ENCODE measurements around the gene MAGI1. TPM values are rescaled to one million over a fixed set of nuclear protein-coding genes. Genes with fewer than 3 reads are reported as not detected.

The MAGI1 gene
- total RNA-seq, 1 experiment from 2014 or later: 38.6 TPM

- H3K9me3 ChIP-seq (ENCODE audit: control insufficient read depth in 1 of 2, insufficient read depth in 1 of 2, low read depth in 1 of 2, low read length in 2 of 2): no peaks in the 10 kb centered on the region
- no peak overlapping the region for H2AFZ ChIP-seq (ENCODE audit: low read depth, low read length, poor library complexity, severe bottlenecking)
- no peaks in the 10 kb centered on the region for H3K79me2 ChIP-seq (ENCODE audit: insufficient read depth, low read length)
- ChIA-PET RAD21 (ENCODE audit: low non-redundant PET in 1 of 2, low total read pairs in 2 of 2, uncharacterized antibody in 2 of 2, unreplicated experiment in 2 of 2) (no interaction called here), CTCF (no interaction called here), POLR2A (no interaction called here)
- H3K9me2 ChIP-seq (ENCODE audit: insufficient read depth): no peaks in the 10 kb centered on the region
- H3K4me2 ChIP-seq (ENCODE audit: low read length): no peak overlapping the region
- no peak overlapping the region for H3K27ac ChIP-seq (ENCODE audit: low read depth, low read length)
- H3K36me3 ChIP-seq (ENCODE audit: control insufficient read depth in 1 of 2, insufficient read depth in 2 of 2, low read length in 2 of 2): no peaks in the 10 kb centered on the region
- H3K4me1 ChIP-seq (ENCODE audit: control insufficient read depth in 1 of 2, insufficient read depth in 2 of 2, low read length in 2 of 2): no peaks in the 10 kb centered on the region
- ATAC-seq (no peak), DNase-seq (ENCODE audit: low read depth, low spot score) (no peak)
- TF ChIP-seq MAX (IDR thresholded peaks at IDR 0.05) (no peak), CBX3 (IDR thresholded peaks at IDR 0.05; ENCODE audit: low read depth) (no peak), SP1 (IDR thresholded peaks at IDR 0.05; ENCODE audit: low read depth) (no peak), ELF1 (IDR thresholded peaks at IDR 0.05; ENCODE audit: borderline replicate concordance, low read depth) (no peak), RAD21 (IDR thresholded peaks at IDR 0.05; ENCODE audit: low read depth) (no peak), YY1 (IDR thresholded peaks at IDR 0.05; ENCODE audit: extremely low read depth, insufficient replicate concordance, low read depth, low read length) (no peak), ZFX (IDR thresholded peaks at IDR 0.05) (no peak), ZNF274 (IDR thresholded peaks at IDR 0.05; ENCODE audit: low read depth, low read length) (no peak), POLR2AphosphoS5 (IDR thresholded peaks at IDR 0.05; ENCODE audit: low read depth, low read length) (no peak), ZBTB33 (IDR thresholded peaks at IDR 0.05; ENCODE audit: extremely low read depth, insufficient replicate concordance, low read length) (no peak), POLR2A (IDR thresholded peaks at IDR 0.05; ENCODE audit: borderline replicate concordance, extremely low read depth, insufficient read depth, insufficient read length) (no peak)
- TF ChIP-seq, protein P1, sequence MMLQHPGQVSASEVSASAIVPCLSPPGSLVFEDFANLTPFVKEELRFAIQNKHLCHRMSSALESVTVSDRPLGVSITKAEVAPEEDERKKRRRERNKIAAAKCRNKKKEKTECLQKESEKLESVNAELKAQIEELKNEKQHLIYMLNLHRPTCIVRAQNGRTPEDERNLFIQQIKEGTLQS (IDR thresholded peaks at IDR 0.05): no peak
- intact Hi-C loops (cut with micrococcal nuclease): no loop called here
- H3K9ac ChIP-seq (ENCODE audit: low read length): no peak overlapping the region
- H4K20me1 ChIP-seq (ENCODE audit: insufficient read depth): no peaks in the 10 kb centered on the region
- BruUV-seq (replicated peaks): no TSS peak
- H3K4me3 ChIP-seq (replicated peaks in 1 of 2; ENCODE audit: low read depth in 1 of 2, low read length in 2 of 2): no peak overlapping the region
- H3K27me3 ChIP-seq (ENCODE audit: insufficient read depth, low read length): no peaks in the 10 kb centered on the region
Observed at GRCh38 chr3:65348398-65348995, 690.2 kb downstream of the MAGI1 start.
